HL-60 (cell line): ENCODE data around the gene LRRC39.

Experiments used
- POLR2AphosphoS5 ChIP-seq: IDR thresholded peaks from 2 replicates; pipeline ENCODE4 v1.6.1; 2012; ENCODE audit warnings: low read depth
- TF ChIP-seq, protein P1 (sequence below): IDR thresholded peaks from one replicate; pipeline ENCODE4 v1.5.1; 2011; ENCODE audit warnings: low read length, control low read depth, inconsistent platforms; ENCODE audit not compliant: insufficient read depth

DNA sequence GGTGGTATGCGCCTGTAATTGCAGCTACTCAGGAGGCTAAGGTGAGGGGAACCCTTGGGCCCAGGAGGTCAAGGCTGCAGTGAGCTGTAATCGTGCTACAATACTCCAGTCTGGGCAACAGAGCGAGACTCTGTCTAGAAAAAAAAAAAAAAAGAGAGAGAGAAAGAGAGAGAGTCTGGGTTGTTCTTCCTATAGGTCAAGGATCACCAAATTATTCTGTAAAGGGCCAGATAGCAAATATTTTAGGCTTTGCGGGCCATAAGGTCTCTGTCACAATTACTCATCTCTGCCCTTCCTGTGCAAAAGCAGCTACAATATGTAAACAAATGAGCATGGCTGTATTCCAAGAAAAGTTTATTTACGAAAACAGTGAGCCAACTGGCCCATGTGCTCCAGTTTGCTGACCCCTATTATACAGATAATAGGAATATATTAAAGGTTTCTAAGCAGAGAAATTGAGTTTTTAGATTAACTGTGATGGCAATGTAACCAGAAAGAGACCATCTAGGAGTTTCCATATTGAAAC, 47.4 kb downstream of the LRRC39 start:
- TF ChIP-seq, protein P1, sequence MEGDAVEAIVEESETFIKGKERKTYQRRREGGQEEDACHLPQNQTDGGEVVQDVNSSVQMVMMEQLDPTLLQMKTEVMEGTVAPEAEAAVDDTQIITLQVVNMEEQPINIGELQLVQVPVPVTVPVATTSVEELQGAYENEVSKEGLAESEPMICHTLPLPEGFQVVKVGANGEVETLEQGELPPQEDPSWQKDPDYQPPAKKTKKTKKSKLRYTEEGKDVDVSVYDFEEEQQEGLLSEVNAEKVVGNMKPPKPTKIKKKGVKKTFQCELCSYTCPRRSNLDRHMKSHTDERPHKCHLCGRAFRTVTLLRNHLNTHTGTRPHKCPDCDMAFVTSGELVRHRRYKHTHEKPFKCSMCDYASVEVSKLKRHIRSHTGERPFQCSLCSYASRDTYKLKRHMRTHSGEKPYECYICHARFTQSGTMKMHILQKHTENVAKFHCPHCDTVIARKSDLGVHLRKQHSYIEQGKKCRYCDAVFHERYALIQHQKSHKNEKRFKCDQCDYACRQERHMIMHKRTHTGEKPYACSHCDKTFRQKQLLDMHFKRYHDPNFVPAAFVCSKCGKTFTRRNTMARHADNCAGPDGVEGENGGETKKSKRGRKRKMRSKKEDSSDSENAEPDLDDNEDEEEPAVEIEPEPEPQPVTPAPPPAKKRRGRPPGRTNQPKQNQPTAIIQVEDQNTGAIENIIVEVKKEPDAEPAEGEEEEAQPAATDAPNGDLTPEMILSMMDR = no peak
- TF ChIP-seq POLR2AphosphoS5 = no peak
